Hematopoietic multipotent progenitor cell treated with erythropoietin and hydrocortisone succinate and interleukin-3 and kit ligand, for 4 days (in vitro differentiated cells): ENCODE data around the gene OCSTAMP.

Experiments used
- DNase-seq: peaks from one replicate; pipeline ENCODE4 v3.0.0-alpha.2; 2015

The OCSTAMP gene

GRCh38 chr20:46550461-46550860 lies at the start of gene OCSTAMP:
OCSTAMP (minus strand) TSS chr20:46550654; CDS start chr20:46550560, 94 bp downstream.
- peak; percentile 43 for DNase-seq

- DNase-seq: no peak
Measured at GRCh38 chr20:46599227-46599987, 49.0 kb upstream of the OCSTAMP start.

- DNase-seq: no peak
Measured at GRCh38 chr20:46595933-46596332, 45.5 kb upstream of the OCSTAMP start.

GRCh38 chr20:46594725-46595124 lies 44.3 kb upstream of the OCSTAMP start:
- DNase-seq: no peak

GRCh38 chr20:46592580-46593362 lies 42.3 kb upstream of the OCSTAMP start:
- peak; percentile 31 for DNase-seq

GRCh38 chr20:46590443-46590842 lies 40.0 kb upstream of the OCSTAMP start:
- peak; percentile 25 for DNase-seq

GRCh38 chr20:46588532-46589511 lies 38.4 kb upstream of the OCSTAMP start:
- DNase-seq: peak; percentile 21

GRCh38 chr20:46587986-46588385 lies 37.5 kb upstream of the OCSTAMP start:
- DNase-seq: no peak

GRCh38 chr20:46586724-46587123 lies 36.3 kb upstream of the OCSTAMP start:
- no peak for DNase-seq

GRCh38 chr20:46584508-46584907 lies 34.1 kb upstream of the OCSTAMP start:
- no peak for DNase-seq

GRCh38 chr20:46583411-46584214 lies 33.2 kb upstream of the OCSTAMP start:
- DNase-seq: no peak

GRCh38 chr20:46582648-46583047 lies 32.2 kb upstream of the OCSTAMP start:
- DNase-seq: no peak

- DNase-seq: peak; percentile 12
Measured at GRCh38 chr20:46581391-46581790, 30.9 kb upstream of the OCSTAMP start.

- DNase-seq: no peak
Measured at GRCh38 chr20:46580613-46581205, 30.3 kb upstream of the OCSTAMP start.

GRCh38 chr20:46578745-46579144 lies 28.3 kb upstream of the OCSTAMP start:
- DNase-seq: no peak

GRCh38 chr20:46576774-46577395 lies 26.4 kb upstream of the OCSTAMP start:
- no peak for DNase-seq

- DNase-seq: peak; percentile 36
Measured at GRCh38 chr20:46575937-46576461, 25.5 kb upstream of the OCSTAMP start.

- no peak for DNase-seq
Measured at GRCh38 chr20:46575394-46575793, 24.9 kb upstream of the OCSTAMP start.

- peak; percentile 52 for DNase-seq
Measured at GRCh38 chr20:46573788-46574584, 23.5 kb upstream of the OCSTAMP start.

GRCh38 chr20:46573234-46573633 lies 22.8 kb upstream of the OCSTAMP start:
- no peak for DNase-seq
